GM20431 (cell line): ENCODE measurements around the gene GRID1.

ENCODE experiments used
- in situ Hi-C: fragments of 300-500 bp; cut with MseI, MboI; formaldehyde crosslinking; loops from one replicate; pipeline ENCODE4 v1.15.0; 2020; ENCODE audit warnings: low sequenced_read_pairs; ENCODE audit not compliant: unreplicated experiment

Gene GRID1

DNA sequence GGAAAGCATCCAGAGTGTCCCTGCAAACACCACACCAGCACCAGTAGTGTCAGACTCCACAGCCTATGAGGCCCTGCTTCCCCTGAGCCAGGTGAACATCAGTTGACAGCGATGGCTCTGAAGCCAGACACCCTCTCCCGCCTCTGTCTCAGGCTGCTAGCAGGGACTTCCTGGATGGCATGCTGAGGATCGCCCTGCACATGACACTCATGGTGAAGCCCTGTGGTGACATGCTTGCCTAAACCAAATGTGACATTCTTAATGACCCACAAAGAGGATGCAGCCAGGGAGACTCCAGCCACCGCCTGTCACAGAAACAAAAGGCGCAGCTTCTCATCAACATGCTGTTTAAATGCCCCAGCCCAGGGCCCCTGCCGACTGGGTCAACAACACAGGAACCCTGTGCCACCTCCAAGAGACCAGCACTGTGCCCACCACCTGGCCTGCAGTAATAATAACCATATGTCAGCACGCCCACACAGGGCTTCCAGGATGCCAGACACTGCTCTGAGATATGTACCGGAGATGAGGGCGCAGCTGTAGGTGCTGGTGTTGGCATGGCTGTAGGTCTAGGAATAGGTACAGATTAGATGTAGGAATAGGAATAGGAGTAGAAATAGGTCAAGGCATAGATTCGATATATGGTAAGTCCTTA lies 81.3 kb downstream of the GRID1 start:
- in situ Hi-C loops = no loop called here

GRCh38 chr10:86284355-86285105 lies 82.1 kb downstream of the GRID1 start:
- in situ Hi-C loops = no loop called here

- in situ Hi-C loops = no loop called here
These were observed 82.9 kb downstream of the GRID1 start for GRCh38 chr10:86283466-86284287.

GRCh38 chr10:86282664-86283465 lies 83.7 kb downstream of the GRID1 start:
- in situ Hi-C loops = no loop called here

DNA sequence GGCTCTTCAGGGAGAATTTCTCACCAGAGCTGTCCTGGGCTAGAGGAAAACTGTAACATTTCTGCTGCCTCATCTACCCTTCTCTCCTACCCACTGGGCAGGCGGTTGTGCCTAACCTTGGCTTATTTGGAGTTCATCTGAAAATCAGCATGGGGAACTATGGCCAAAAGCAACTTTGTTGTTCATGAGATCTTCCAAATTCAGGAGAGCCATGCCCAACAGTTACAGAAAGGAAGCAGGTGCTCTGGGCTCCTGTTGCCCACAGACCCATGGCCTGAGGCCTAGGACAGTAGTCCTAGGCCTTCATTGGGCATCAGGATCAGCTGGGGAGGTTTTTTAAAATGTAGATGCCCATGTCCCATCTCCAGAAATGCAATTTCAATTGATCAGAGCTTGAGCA lies 85.2 kb downstream of the GRID1 start:
- in situ Hi-C loops = no loop called here

DNA sequence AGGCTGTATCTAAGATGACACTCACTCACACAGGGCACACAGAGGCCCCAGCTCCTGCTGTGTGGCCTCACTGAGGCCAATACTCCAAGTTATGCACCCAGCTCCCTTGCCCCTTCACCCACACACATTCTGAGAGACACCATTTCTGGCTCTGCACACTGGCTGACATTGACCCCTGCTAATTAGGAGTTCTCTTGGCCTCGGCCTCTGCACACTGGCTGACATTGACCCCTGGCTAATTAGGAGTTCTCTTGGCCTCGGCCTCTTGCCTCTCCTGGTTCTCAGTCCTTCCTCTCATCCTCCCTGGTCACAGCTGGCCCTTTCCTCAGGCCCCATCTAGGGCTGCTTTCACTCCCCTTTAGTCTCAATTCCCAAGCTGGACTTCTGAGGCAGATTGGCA lies 97.3 kb downstream of the GRID1 start:
- in situ Hi-C loops = no loop called here

GRCh38 chr10:86267286-86268195 lies 99.1 kb downstream of the GRID1 start:
- in situ Hi-C loops = no loop called here

GRCh38 chr10:86266446-86267242 lies 100.0 kb downstream of the GRID1 start:
- in situ Hi-C loops = no loop called here

DNA sequence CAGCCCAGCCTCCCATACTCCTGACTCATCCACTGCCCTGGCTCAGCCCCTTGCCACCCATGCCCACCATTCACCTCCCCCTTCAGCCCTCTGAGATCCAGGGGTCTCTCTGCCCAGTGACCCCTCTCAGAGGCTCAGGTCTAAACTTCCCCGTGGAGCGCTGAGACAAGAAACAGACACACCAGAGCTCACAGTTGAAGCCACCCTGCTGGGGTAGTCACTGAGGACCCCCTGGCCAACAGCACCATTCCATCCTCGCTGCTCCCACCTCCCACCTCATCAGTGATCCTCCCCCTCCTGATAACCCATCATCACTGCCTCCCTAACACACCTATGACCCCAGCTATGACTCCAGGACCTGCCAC lies 100.7 kb downstream of the GRID1 start:
- in situ Hi-C loops = no loop called here

DNA sequence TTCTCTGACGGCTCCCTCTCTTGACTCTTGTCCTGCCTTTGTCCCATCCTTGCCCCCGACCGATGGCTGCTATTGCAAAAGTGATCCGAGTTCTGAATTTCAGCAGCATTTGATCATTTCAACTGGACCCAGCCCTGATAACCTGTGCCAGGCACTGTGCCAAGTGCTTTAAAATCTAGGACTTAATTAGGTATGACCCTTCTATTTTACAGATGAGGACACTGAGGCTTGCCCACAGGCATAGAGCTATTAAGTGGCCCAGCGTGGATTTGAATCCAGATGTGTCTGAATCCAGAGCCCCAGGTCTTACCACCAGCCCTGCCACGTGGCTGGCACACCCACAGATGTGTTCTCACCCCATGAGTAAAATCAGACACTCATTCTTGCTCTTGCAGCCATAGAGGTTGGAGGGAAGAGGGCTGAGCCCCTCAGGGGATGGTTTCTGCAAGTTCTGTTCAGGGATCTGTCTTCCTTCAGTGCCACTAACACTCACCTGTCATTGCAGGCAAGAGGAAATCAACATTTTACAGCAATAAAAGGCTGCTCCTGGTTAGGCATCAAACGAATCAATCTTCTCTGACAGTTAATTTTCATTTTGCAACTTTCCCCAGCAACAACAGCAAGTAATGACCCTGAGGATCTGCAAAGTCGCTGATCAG lies 101.2 kb downstream of the GRID1 start:
- in situ Hi-C loops = no loop called here

- in situ Hi-C loops = no loop called here
These were observed 101.9 kb downstream of the GRID1 start for GRCh38 chr10:86264481-86265231.

- in situ Hi-C loops = no loop called here
These were observed 102.7 kb downstream of the GRID1 start for GRCh38 chr10:86263907-86264306.

DNA sequence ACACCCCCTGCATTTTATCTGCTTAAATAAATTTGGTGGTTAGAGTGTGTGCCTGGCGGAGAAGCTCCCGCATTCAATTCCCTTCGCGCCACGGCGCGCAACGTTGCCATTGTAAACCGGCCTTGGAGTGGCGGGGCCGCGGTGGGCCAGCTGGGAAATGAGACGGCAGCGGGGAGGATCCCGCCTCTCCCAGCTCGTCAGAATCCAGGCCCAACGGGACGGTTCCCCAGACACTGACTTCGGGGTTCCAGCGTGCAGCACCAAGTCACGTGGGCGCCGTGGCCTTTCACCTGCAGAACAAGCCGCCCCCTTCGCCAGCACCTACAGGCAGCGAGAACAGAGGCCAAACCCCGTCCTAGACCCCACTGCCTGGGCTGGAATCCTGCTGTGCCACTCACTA lies 103.4 kb downstream of the GRID1 start:
- in situ Hi-C loops = no loop called here

DNA sequence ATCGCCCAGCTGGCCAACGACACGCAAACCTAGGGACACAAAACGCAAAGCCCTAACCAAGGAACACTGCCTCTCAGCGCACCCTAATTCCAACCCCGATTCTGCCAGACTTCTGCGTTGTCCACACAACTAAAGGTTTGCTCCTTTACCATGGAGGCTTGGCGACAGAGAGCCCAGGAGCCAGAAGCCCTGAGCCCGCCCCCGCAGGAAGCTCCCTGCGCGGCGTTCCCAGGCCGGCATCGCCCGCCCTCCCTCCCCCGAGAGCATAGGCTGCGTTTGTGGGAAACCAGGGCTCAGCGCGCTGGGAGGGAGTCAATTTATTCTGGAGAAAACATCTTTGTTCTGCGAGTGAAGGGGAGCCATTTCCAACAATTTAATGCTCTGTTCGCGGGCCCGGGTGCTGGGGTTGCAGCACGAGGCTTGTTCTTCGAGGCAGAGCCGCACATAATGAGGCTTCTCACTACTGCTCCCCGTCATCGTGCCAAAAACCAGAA lies 103.9 kb downstream of the GRID1 start:
- in situ Hi-C loops = no loop called here

DNA sequence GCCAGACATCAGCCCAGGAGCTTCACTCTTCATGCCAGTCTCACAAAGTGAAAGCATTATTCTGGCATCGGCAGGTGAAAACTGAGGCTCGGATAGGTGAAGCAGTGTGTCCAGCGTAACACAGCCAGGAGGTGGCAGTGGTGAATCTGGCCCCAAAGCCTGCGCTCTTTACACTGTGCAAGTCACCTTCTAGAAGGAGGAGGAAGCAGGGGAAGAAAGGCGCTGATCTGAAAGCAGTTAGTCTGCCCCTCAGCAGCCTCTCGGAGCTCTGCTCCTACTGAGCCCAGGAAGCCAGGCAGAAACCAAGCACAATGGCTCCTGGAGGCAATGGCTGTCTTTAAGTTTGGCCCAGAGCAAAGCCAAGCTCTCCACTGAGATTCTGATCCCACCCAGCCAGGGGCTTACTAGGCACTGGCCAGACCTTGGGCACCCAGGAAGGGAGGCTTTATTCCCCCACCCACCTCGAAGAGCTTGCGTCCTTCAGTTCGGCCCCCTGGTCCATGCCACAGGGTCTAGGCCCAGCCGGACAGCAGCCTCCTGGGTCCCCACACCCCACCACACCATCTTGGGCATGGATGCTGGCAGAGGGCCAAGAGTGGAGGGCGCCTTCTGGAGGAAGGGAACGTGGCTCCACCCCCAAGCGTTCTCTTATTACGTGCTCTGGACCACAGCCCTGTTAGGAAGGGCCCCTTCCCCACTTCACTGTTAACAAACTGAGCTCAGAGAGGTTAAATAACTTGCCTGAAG lies 104.5 kb downstream of the GRID1 start:
- in situ Hi-C loops = no loop called here

DNA sequence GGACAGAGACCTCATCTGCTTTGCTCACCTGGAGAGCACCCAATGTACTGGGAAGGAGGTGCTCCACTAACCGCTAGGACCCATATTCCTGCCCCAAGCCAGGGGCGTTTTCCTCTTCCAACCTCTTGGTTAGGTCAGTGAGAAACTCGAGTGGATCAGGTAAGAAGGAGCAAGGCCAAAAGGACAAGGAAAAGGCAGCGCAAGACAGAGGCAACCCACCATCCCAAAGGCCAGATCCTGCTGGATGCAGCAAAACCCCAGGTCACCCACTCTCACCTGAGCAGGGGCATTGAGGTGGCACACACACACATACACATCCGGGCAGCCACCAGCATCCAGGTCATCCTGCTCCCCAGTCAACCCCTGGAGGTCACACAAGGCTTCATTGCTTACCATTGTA lies 105.1 kb downstream of the GRID1 start:
- in situ Hi-C loops = no loop called here
